Breast epithelium (tissue), 3 donors: ENCODE measurements around the gene TMEM108.

Source experiments
- POLR2AphosphoS5 ChIP-seq, 3 donors: sonication (generic); formaldehyde crosslinking; IDR thresholded peaks; one replicate each; pipeline ENCODE4 v1.6.1; 2017; ENCODE audit warnings: antibody characterized with exemption in 3 of 3
- TF ChIP-seq, protein P1 (sequence below), 3 donors: fragments of 450-650 bp; IDR thresholded peaks; one replicate each; pipeline ENCODE4 v1.5.1; 2016 to 2017; ENCODE audit warnings: antibody characterized with exemption in 3 of 3, mild to moderate bottlenecking in 3 of 3, moderate library complexity in 3 of 3

DNA sequence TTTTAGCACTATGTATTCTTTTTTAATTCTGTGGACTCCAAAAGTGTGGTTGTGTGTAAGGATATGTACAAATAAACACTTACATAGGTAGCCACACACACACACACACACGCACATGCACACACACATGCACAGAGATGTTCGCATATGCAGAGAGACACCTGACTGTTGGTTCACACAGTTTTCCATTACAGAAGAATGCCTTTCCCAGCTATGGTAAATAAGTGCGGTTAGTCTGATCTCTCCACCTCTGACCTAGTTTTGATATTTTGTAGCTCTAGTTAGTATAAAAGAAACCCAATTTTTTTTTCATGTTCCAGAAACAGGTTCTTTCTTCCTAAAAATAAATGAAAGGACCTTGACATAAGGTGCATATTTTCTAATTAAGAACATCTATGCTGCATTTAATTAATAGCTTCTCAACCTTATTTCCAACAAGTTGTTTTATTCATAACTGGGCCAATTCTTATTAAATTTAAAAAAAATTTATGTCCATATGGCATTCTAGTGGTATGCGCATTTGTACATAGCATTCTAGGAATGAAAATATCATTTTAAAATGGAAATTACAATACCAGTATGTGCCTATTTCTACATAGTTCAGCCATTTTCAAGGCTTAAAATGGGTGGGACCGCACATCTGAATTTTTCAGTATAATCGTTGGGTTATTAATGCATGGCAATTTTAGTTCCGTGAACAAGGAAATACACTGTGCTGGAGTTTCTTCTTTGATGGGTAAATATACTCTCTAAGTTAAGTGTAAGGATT, 27.2 kb downstream of the TMEM108 start:
- TF ChIP-seq, protein P1, sequence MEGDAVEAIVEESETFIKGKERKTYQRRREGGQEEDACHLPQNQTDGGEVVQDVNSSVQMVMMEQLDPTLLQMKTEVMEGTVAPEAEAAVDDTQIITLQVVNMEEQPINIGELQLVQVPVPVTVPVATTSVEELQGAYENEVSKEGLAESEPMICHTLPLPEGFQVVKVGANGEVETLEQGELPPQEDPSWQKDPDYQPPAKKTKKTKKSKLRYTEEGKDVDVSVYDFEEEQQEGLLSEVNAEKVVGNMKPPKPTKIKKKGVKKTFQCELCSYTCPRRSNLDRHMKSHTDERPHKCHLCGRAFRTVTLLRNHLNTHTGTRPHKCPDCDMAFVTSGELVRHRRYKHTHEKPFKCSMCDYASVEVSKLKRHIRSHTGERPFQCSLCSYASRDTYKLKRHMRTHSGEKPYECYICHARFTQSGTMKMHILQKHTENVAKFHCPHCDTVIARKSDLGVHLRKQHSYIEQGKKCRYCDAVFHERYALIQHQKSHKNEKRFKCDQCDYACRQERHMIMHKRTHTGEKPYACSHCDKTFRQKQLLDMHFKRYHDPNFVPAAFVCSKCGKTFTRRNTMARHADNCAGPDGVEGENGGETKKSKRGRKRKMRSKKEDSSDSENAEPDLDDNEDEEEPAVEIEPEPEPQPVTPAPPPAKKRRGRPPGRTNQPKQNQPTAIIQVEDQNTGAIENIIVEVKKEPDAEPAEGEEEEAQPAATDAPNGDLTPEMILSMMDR (IDR thresholded peaks at IDR 0.05): no peak
- no peak for TF ChIP-seq POLR2AphosphoS5 (IDR thresholded peaks at IDR 0.05)
